Stimulated activated CD8-positive, alpha-beta memory T cell treated with anti-CD3 and anti-CD28 coated beads, Interleukin-15, amount 100 ng/mL, for 4 hours (primary cell): ENCODE measurements around the gene MCF2L.
"Not testable (repeated sequence)": the region's sequence is repeated elsewhere in the genome, so short reads cannot be mapped to it uniquely, and the experiment has no call there.

Experiments
- DNase-seq, 2 donors: peaks; one replicate each; pipeline ENCODE4 v3.0.0-alpha.2; 2020; ENCODE audit warnings: low read depth in 2 of 2

Gene MCF2L

GRCh38 chr13:113096745-113097305, 127.8 kb downstream of the MCF2L start:
- DNase-seq = no peak

GRCh38 chr13:113097651-113098050, 128.6 kb downstream of the MCF2L start:
- DNase-seq = no peak

GRCh38 chr13:113098162-113098732, 129.2 kb downstream of the MCF2L start:
- DNase-seq = no peak

- no peak for DNase-seq
Observed at GRCh38 chr13:113099142-113099541, 130.1 kb downstream of the MCF2L start.

- DNase-seq = not testable (repeated sequence)
Observed at GRCh38 chr13:113102302-113102701, 133.3 kb downstream of the MCF2L start.

- DNase-seq = no peak
Observed at GRCh38 chr13:113102727-113103126, 133.7 kb downstream of the MCF2L start.

- no peak for DNase-seq
Observed at GRCh38 chr13:113103646-113104045, 134.6 kb downstream of the MCF2L start.

- DNase-seq = no peak
Observed at GRCh38 chr13:113105032-113105920, 136.3 kb downstream of the MCF2L start, which contains the start of gene F7. Gene F7 (plus strand): TSS chr13:113105791. CDS start chr13:113105842, 51 bp downstream.

GRCh38 chr13:113105921-113106452, 137.0 kb downstream of the MCF2L start:
- DNase-seq = no peak

GRCh38 chr13:113106711-113107351, 137.8 kb downstream of the MCF2L start:
- DNase-seq = no peak

- DNase-seq = not testable (repeated sequence)
Observed at GRCh38 chr13:113108521-113108920, 139.5 kb downstream of the MCF2L start.

- no peak for DNase-seq
Observed at GRCh38 chr13:113109151-113110047, 140.4 kb downstream of the MCF2L start.

- peak in 1 of 2 donors; percentile 49 for DNase-seq
Observed at GRCh38 chr13:113110048-113110851, 141.2 kb downstream of the MCF2L start.

- peak in 1 of 2 donors; percentile 17 for DNase-seq
Observed at GRCh38 chr13:113110852-113111315, 141.9 kb downstream of the MCF2L start.

- DNase-seq = not testable (repeated sequence)
Observed at GRCh38 chr13:113111821-113112220, 142.8 kb downstream of the MCF2L start.

GRCh38 chr13:113112475-113112874, 143.5 kb downstream of the MCF2L start:
- not testable (repeated sequence) for DNase-seq

GRCh38 chr13:113112893-113113845, 144.2 kb downstream of the MCF2L start:
- no peak for DNase-seq

GRCh38 chr13:113113846-113114271, 144.8 kb downstream of the MCF2L start:
- no peak for DNase-seq
